ENCODE results near the gene SLC44A5.
"Not testable (repeated sequence)": the region's sequence is repeated elsewhere in the genome, so short reads cannot be mapped to it uniquely, and the experiment has no call there.

SLC44A5 gene

GRCh38 chr1:75520862-75521475 lies 89.9 kb downstream of the SLC44A5 start:
- FAIRE-seq = no peak

- FAIRE-seq = no peak
Observed at GRCh38 chr1:75519651-75520427, 91.1 kb downstream of the SLC44A5 start.

- no peak for FAIRE-seq
Observed at GRCh38 chr1:75518686-75519085, 92.2 kb downstream of the SLC44A5 start.

GRCh38 chr1:75514270-75514669 lies 96.6 kb downstream of the SLC44A5 start:
- no peak for FAIRE-seq

GRCh38 chr1:75506976-75507375 lies 103.9 kb downstream of the SLC44A5 start:
- no peak for FAIRE-seq

- no peak for FAIRE-seq
Observed at GRCh38 chr1:75503221-75503974, 107.5 kb downstream of the SLC44A5 start.

- FAIRE-seq = no peak
Observed at GRCh38 chr1:75502776-75503175, 108.1 kb downstream of the SLC44A5 start.

- no peak for FAIRE-seq
Observed at GRCh38 chr1:75501577-75502295, 109.2 kb downstream of the SLC44A5 start.

GRCh38 chr1:75492011-75492410 lies 118.9 kb downstream of the SLC44A5 start:
- no peak for FAIRE-seq

- no peak for FAIRE-seq
Observed at GRCh38 chr1:75487399-75487798, 123.5 kb downstream of the SLC44A5 start.

GRCh38 chr1:75484789-75485188 lies 126.1 kb downstream of the SLC44A5 start:
- no peak for FAIRE-seq

GRCh38 chr1:75482951-75483350 lies 128.0 kb downstream of the SLC44A5 start:
- FAIRE-seq = no peak

- not testable (repeated sequence) for FAIRE-seq
Observed at GRCh38 chr1:75476486-75476885, 134.4 kb downstream of the SLC44A5 start.

- no peak for FAIRE-seq
Observed at GRCh38 chr1:75475696-75476095, 135.2 kb downstream of the SLC44A5 start.

GRCh38 chr1:75472971-75473603 lies 137.8 kb downstream of the SLC44A5 start:
- no peak for FAIRE-seq

GRCh38 chr1:75472089-75472970 lies 138.6 kb downstream of the SLC44A5 start:
- FAIRE-seq = no peak

- no peak for FAIRE-seq
Observed at GRCh38 chr1:75471252-75471651, 139.7 kb downstream of the SLC44A5 start.

GRCh38 chr1:75470448-75470847 lies 140.5 kb downstream of the SLC44A5 start:
- no peak for FAIRE-seq

GRCh38 chr1:75469586-75470173 lies 141.2 kb downstream of the SLC44A5 start:
- no peak for FAIRE-seq

GRCh38 chr1:75461808-75462325 lies 149.0 kb downstream of the SLC44A5 start:
- no peak for FAIRE-seq

GRCh38 chr1:75449998-75450397 lies 160.9 kb downstream of the SLC44A5 start:
- FAIRE-seq = no peak

All from TTC549 (cell line).